Measurements from ENCODE around the gene ATP6V1E1. TPM values are rescaled to one million over a fixed set of nuclear protein-coding genes. Genes with fewer than 3 reads are reported as not detected.
A peak's percentile ranks its signal among the peaks of the same experiment; 100 is the strongest.

ATP6V1E1 gene
- total and polyA plus RNA-seq, 8 donors = 80.6 to 140 (median 95.1) TPM

DNA sequence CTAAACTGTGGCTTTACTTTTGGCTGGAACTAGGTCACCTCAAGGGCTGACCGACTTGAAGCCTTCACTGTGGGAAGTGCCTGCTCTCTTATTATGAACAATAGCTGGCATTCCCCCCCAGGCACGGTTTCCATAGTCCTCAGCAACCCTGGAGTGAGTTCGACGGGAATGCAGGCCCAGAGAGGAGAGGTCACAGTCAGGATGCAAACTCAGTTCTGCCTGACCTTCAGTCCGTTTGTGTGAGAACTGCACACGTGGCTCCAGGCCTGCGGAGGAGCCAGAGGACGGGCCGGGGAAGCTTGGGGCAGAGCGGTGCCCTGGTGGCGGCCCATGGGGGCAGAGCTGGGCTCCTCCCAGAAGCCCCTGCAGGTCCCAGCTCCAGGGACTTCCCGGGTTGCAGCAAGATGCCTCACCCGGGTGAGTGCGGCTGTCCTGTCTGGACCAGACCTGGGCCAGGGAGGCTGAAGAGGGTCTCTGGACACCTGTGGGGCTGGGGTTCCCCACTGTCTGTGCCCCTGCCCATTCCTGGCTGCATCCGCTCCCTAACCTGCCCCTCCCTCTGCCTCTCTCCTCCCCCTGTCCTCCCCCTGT is 48.0 kb downstream of the ATP6V1E1 start:
- ATAC-seq = no peak
- Histone ChIP-seq H3K4me1 (no peaks in the 10 kb centered on the region), H3K27me3 (no peaks in the 10 kb centered on the region), H3K9me3 (no peaks in the 10 kb centered on the region), H3K36me3 (no peaks in the 10 kb centered on the region), H3K4me3 (no peak overlapping the region), H3K27ac (no peak overlapping the region)
- intact Hi-C loops (cut with DNase I) = no loop called here
- DNase-seq = no peak
- TF ChIP-seq, protein P1, sequence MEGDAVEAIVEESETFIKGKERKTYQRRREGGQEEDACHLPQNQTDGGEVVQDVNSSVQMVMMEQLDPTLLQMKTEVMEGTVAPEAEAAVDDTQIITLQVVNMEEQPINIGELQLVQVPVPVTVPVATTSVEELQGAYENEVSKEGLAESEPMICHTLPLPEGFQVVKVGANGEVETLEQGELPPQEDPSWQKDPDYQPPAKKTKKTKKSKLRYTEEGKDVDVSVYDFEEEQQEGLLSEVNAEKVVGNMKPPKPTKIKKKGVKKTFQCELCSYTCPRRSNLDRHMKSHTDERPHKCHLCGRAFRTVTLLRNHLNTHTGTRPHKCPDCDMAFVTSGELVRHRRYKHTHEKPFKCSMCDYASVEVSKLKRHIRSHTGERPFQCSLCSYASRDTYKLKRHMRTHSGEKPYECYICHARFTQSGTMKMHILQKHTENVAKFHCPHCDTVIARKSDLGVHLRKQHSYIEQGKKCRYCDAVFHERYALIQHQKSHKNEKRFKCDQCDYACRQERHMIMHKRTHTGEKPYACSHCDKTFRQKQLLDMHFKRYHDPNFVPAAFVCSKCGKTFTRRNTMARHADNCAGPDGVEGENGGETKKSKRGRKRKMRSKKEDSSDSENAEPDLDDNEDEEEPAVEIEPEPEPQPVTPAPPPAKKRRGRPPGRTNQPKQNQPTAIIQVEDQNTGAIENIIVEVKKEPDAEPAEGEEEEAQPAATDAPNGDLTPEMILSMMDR (IDR thresholded peaks at IDR 0.05) = no peak

DNA sequence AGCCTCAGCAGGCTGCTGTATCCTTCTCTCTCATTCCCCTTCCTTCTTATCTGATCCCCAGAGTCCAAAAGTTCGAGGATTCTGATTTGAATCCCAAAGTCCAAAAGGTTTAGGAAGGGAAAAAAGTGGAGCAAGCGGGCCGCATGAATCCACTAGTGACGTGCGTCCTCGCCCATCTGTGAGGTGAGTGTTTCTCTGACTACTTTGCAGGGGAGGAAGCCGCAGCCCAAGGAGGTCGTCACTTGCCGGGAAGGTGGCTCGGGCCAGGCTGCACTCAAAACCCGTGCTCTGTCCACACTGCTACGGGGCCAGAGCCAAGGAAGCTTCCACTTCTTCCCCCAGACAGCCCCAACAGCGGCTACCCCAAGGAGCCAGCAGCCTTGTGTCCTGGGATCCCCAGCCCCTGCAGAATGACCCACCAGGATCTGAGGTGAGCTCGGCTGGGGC is 49.0 kb downstream of the ATP6V1E1 start:
- Histone ChIP-seq H3K4me1 (no peaks in the 10 kb centered on the region), H3K9me3 (no peaks in the 10 kb centered on the region), H3K4me3 (no peak overlapping the region), H3K27ac (no peak overlapping the region), H3K36me3 (no peaks in the 10 kb centered on the region), H3K27me3 (no peaks in the 10 kb centered on the region)
- TF ChIP-seq, protein P1 (IDR thresholded peaks at IDR 0.05) = no peak
- intact Hi-C loops (cut with DNase I) = no loop called here
- ATAC-seq = no peak
- DNase-seq = no peak

- DNase-seq = peak in 2 of 4 donors; percentile 56 to 72
- H3K4me1 ChIP-seq = no peaks in the 10 kb centered on the region
- H3K27me3 ChIP-seq = no peaks in the 10 kb centered on the region
- H3K36me3 ChIP-seq = no peaks in the 10 kb centered on the region
- H3K27ac ChIP-seq = no peak overlapping the region
- TF ChIP-seq, protein P1 (IDR thresholded peaks at IDR 0.05) = no peak
- intact Hi-C loops (cut with DNase I) = no loop called here
- ATAC-seq = peak; percentile 76
- H3K4me3 ChIP-seq = no peak overlapping the region
- H3K9me3 ChIP-seq = no peaks in the 10 kb centered on the region
Observed at GRCh38 chr22:17578136-17578754, 50.3 kb downstream of the ATP6V1E1 start.

- no peaks in the 10 kb centered on the region for H3K9me3 ChIP-seq
- no peak overlapping the region for H3K27ac ChIP-seq
- ATAC-seq (no peak), DNase-seq (no peak)
- H3K4me1 ChIP-seq = peaks cover 0 to 3% of the 10 kb centered on the region in 2 donors
- H3K36me3 ChIP-seq = no peaks in the 10 kb centered on the region
- intact Hi-C loops (cut with DNase I) = no loop called here
- TF ChIP-seq, protein P1 (IDR thresholded peaks at IDR 0.05) = no peak
- H3K4me3 ChIP-seq = no peak overlapping the region
- no peaks in the 10 kb centered on the region for H3K27me3 ChIP-seq
Observed at GRCh38 chr22:17576470-17576869, 52.1 kb downstream of the ATP6V1E1 start.

DNA sequence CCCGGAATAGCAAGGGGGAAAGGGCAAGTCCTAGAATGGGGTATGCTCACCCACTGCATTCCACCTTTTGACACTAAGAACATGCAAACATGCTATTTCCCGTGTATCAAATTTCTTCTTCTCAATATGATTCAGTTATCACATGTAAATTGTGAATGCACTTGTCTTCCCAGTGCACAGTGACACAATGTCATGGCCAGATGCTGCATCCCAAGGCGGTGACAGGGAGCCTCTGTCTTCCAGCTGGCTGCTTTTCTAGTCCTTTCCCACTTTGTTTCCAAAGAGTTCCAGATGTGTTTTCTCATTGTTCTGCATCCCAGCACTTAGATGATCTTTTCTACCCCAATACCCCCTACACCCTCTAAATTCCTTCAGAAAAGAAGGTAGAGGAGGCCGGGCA is 52.9 kb downstream of the ATP6V1E1 start:
- TF ChIP-seq, protein P1 (IDR thresholded peaks at IDR 0.05) = no peak
- no peak for ATAC-seq
- intact Hi-C loops (cut with DNase I) = no loop called here

More for the DNA sequence above, 52.9 kb downstream of the ATP6V1E1 start:
- Histone ChIP-seq H3K9me3 (no peaks in the 10 kb centered on the region), H3K27ac (no peak overlapping the region), H3K4me3 (no peak overlapping the region), H3K27me3 (no peaks in the 10 kb centered on the region), H3K4me1 (peaks cover under 1 to 4% of the 10 kb centered on the region in 2 donors), H3K36me3 (no peaks in the 10 kb centered on the region)
- DNase-seq = no peak

Data from left lung (tissue), 10 donors.